ENCODE results near the gene DLEC1. TPM values are rescaled to one million over a fixed set of nuclear protein-coding genes. Genes with fewer than 3 reads are reported as not detected.

Gene DLEC1
- total and polyA plus RNA-seq, 2 of the 4 experiments (the other 2 are of a cell fraction) = 0.03 TPM; not detected in 1

DNA sequence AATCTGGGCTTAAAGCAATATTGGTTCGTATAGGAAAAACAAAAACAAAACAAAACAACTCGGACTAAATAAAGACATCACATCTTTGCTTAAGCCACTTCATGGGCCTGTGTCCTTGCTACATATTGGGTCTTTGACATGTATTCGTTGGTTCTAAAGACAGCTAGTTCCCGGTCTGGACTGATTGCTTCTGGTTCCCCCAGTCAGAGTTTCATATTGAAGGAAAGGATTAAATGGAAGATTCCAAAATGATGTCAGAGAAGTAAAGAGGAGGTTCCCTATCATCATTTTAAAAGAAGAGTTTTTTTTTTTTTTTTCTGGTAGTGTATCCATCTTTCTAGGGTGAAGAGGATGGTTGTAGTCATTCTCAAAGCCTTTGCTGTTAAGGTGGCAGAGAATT, 128.6 kb downstream of the DLEC1 start:
- Histone ChIP-seq H4K5ac (ENCODE audit: low read depth, low read length) (peak overlapping the region; percentile 63; the same call in 1 of the 2 replicates), H3K4me3 (ENCODE audit: insufficient read depth, low read depth, low read length) (no peak overlapping the region), H3K9ac (ENCODE audit: low read depth, low read length) (no peak overlapping the region), H3K27me3 (ENCODE audit: control insufficient read depth, insufficient read depth, low read length) (no peaks in the 10 kb centered on the region), H2AFZ (replicated peaks; ENCODE audit: low read length, poor library complexity) (no peak overlapping the region), H3K36me3 (ENCODE audit: control insufficient read depth, insufficient read depth, low read length) (no peaks in the 10 kb centered on the region), H3K9me1 (ENCODE audit: insufficient read depth, low read length) (0 out of 2 replicates have a peak, but pooled peaks cover 7% of the 10 kb centered on the region), H3K4me1 (ENCODE audit: control insufficient read depth, insufficient read depth, low read length) (peaks cover 7% of the 10 kb centered on the region), H3K4ac (ENCODE audit: low read depth, low read length) (peak overlapping the region; percentile 93), H4K8ac (ENCODE audit: low read depth in 2 of 2, low read length in 2 of 2) (peak overlapping the region in 1 of 2 experiments; percentile 82; a peak in 2 of 4 replicates), H3K79me1 (ENCODE audit: low read depth in 1 of 2, low read length in 2 of 2) (peaks cover 0 to 25% of the 10 kb centered on the region in 2 experiments; a peak in 2 of 4 replicates), H2BK5ac (ENCODE audit: low read depth, low read length, poor library complexity, severe bottlenecking) (peak overlapping the region; percentile 96), H3K9me3 (ENCODE audit: control insufficient read depth, insufficient read depth, low read length) (no peaks in the 10 kb centered on the region), H2AK9ac (replicated peaks; ENCODE audit: low read depth, low read length, poor library complexity) (no peak overlapping the region), H3K23ac (ENCODE audit: low read depth, low read length) (peak overlapping the region; percentile 77), H3K18ac (ENCODE audit: low read depth, low read length) (peak overlapping the region; percentile 83; the same call in 1 of the 2 replicates), H3K14ac (replicated peaks; ENCODE audit: low read depth, low read length) (peak overlapping the region; percentile 80), H2BK15ac (ENCODE audit: low read depth, low read length) (peak overlapping the region; percentile 76; the same call in 2 of the 3 replicates), H2BK20ac (ENCODE audit: low read depth, low read length) (peak overlapping the region; percentile 85), H4K91ac (ENCODE audit: insufficient read depth, low read depth, low read length) (peak overlapping the region; percentile 57), H3K27ac (ENCODE audit: insufficient read depth, low read length) (peak overlapping the region; percentile 45; the same call in 1 of the 2 replicates), H3K56ac (ENCODE audit: extremely low read depth, insufficient read depth, low read length) (no peak overlapping the region), H3K4me2 (ENCODE audit: low read depth, low read length) (peak overlapping the region; percentile 72; the same call in 1 of the 2 replicates), H2BK120ac (ENCODE audit: low read depth, low read length) (peak overlapping the region; percentile 90), H4K20me1 (ENCODE audit: insufficient read depth, low read length) (peaks cover 17% of the 10 kb centered on the region; the same call in 1 of the 2 replicates), H2AK5ac (ENCODE audit: low read depth, low read length) (peak overlapping the region; percentile 44; the same call in 1 of the 2 replicates)
- ChIA-PET POLR2A (ENCODE audit: unreplicated experiment) (no interaction called here), CTCF (no interaction called here)
- BruUV-seq (replicated peaks) = no TSS peak
- in situ Hi-C loops (cut with MboI; ENCODE audit: low sequenced_read_pairs) (no loop called here), dilution Hi-C loops (cut with HindIII; ENCODE audit: low sequenced_read_pairs, unreplicated experiment) (no loop called here), intact Hi-C loops (cut with micrococcal nuclease) (no loop called here)
- TF ChIP-seq FOS (IDR thresholded peaks at IDR 0.05; ENCODE audit: low read depth, low read length) (no peak), MAZ (IDR thresholded peaks at IDR 0.05; ENCODE audit: borderline replicate concordance, low read depth, low read length) (no peak), RAD21 (IDR thresholded peaks at IDR 0.05; ENCODE audit: low read length) (no peak), RCOR1 (IDR thresholded peaks at IDR 0.05; ENCODE audit: insufficient replicate concordance, low read length) (no peak), NFE2L2 (IDR thresholded peaks at IDR 0.05; ENCODE audit: low read depth, low read length) (no peak), MAFK (IDR thresholded peaks at IDR 0.05; ENCODE audit: low read depth, low read length) (no peak), BHLHE40 (IDR thresholded peaks at IDR 0.05; ENCODE audit: low read depth, low read length) (no peak), CHD1 (IDR thresholded peaks at IDR 0.05; ENCODE audit: low read depth, low read length) (no peak), RFX5 (IDR thresholded peaks at IDR 0.05; ENCODE audit: low read depth, low read length) (no peak), SMC3 (IDR thresholded peaks at IDR 0.05; ENCODE audit: low read depth, low read length) (no peak), MXI1 (IDR thresholded peaks at IDR 0.05; ENCODE audit: borderline replicate concordance, low read depth, low read length) (no peak), CEBPB (IDR thresholded peaks at IDR 0.05; ENCODE audit: low read depth, low read length) (no peak), POLR2A (IDR thresholded peaks at IDR 0.05; ENCODE audit: low read depth, low read length) (no peak)
- TF ChIP-seq, protein P1, sequence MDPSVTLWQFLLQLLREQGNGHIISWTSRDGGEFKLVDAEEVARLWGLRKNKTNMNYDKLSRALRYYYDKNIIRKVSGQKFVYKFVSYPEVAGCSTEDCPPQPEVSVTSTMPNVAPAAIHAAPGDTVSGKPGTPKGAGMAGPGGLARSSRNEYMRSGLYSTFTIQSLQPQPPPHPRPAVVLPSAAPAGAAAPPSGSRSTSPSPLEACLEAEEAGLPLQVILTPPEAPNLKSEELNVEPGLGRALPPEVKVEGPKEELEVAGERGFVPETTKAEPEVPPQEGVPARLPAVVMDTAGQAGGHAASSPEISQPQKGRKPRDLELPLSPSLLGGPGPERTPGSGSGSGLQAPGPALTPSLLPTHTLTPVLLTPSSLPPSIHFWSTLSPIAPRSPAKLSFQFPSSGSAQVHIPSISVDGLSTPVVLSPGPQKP (IDR thresholded peaks at IDR 0.05; ENCODE audit: borderline replicate concordance, low read depth, low read length) = no peak
- TF ChIP-seq, protein P2, sequence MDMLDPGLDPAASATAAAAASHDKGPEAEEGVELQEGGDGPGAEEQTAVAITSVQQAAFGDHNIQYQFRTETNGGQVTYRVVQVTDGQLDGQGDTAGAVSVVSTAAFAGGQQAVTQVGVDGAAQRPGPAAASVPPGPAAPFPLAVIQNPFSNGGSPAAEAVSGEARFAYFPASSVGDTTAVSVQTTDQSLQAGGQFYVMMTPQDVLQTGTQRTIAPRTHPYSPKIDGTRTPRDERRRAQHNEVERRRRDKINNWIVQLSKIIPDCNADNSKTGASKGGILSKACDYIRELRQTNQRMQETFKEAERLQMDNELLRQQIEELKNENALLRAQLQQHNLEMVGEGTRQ (IDR thresholded peaks at IDR 0.05; ENCODE audit: low read depth, low read length) = no peak
- TF ChIP-seq, protein P3, sequence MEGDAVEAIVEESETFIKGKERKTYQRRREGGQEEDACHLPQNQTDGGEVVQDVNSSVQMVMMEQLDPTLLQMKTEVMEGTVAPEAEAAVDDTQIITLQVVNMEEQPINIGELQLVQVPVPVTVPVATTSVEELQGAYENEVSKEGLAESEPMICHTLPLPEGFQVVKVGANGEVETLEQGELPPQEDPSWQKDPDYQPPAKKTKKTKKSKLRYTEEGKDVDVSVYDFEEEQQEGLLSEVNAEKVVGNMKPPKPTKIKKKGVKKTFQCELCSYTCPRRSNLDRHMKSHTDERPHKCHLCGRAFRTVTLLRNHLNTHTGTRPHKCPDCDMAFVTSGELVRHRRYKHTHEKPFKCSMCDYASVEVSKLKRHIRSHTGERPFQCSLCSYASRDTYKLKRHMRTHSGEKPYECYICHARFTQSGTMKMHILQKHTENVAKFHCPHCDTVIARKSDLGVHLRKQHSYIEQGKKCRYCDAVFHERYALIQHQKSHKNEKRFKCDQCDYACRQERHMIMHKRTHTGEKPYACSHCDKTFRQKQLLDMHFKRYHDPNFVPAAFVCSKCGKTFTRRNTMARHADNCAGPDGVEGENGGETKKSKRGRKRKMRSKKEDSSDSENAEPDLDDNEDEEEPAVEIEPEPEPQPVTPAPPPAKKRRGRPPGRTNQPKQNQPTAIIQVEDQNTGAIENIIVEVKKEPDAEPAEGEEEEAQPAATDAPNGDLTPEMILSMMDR (conservative IDR thresholded peaks at IDR 0.05; ENCODE audit: low read depth, low read length) = no peak
- ATAC-seq (ENCODE audit: low read depth) = no peak
- WGBS, 2 experiments (ENCODE audit: extremely low coverage in 2 of 2, insufficient read length in 1 of 2) = no CpG with 5 or more reads among the region's 4 CpGs
- DNase-seq = no peak
